Measurements from ENCODE around the gene LPCAT2.

DNA sequence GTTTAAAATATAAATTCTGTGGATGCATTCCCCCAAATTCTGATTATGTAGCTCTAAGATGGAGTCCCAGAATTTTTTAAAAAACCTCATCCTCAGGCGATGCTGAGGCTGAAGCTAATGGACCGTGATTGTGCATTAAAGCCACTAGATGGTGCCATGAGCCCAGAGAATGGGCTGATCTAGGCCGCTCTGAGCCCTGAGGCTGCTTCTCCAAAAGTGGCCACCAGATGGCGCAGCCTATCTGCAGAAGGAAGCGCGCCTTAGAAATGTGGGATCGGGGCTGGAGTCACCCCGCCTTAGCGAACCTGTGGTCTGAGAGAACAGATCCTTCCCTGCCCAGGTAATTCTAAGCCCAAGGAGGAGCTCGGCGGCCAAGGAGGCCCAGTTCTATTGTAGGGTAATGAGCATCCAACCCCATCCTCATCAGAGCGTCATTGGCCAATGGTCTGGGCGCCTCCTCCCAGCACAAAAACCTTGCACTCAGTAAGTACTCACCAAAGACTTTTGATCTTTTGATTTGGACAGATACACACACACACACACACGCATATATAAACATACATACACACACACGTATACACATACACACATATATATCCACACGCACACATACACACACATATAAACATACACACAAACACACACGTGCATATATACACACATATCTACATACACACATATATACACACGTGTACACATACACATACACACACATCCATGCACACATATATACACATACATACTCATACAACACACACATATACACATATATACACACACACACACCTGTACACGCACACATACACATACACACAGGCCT is 43.6 kb upstream of the LPCAT2 start:
- TF ChIP-seq OSR1 (CRISPR knock-in tag; IDR thresholded peaks at IDR 0.05) (no peak), ZC3H10 (CRISPR knock-in tag; IDR thresholded peaks at IDR 0.05) (no peak), RARB (CRISPR knock-in tag; IDR thresholded peaks at IDR 0.05) (no peak)
- TF ChIP-seq, protein P1, sequence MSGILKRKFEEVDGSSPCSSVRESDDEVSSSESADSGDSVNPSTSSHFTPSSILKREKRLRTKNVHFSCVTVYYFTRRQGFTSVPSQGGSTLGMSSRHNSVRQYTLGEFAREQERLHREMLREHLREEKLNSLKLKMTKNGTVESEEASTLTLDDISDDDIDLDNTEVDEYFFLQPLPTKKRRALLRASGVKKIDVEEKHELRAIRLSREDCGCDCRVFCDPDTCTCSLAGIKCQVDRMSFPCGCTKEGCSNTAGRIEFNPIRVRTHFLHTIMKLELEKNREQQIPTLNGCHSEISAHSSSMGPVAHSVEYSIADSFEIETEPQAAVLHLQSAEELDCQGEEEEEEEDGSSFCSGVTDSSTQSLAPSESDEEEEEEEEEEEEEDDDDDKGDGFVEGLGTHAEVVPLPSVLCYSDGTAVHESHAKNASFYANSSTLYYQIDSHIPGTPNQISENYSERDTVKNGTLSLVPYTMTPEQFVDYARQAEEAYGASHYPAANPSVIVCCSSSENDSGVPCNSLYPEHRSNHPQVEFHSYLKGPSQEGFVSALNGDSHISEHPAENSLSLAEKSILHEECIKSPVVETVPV (CRISPR knock-in tag; IDR thresholded peaks at IDR 0.05) = no peak
- TF ChIP-seq, protein P2, sequence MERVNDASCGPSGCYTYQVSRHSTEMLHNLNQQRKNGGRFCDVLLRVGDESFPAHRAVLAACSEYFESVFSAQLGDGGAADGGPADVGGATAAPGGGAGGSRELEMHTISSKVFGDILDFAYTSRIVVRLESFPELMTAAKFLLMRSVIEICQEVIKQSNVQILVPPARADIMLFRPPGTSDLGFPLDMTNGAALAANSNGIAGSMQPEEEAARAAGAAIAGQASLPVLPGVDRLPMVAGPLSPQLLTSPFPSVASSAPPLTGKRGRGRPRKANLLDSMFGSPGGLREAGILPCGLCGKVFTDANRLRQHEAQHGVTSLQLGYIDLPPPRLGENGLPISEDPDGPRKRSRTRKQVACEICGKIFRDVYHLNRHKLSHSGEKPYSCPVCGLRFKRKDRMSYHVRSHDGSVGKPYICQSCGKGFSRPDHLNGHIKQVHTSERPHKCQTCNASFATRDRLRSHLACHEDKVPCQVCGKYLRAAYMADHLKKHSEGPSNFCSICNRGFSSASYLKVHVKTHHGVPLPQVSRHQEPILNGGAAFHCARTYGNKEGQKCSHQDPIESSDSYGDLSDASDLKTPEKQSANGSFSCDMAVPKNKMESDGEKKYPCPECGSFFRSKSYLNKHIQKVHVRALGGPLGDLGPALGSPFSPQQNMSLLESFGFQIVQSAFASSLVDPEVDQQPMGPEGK (CRISPR knock-in tag; IDR thresholded peaks at IDR 0.05; ENCODE audit: borderline replicate concordance) = no peak
